GM12878 (cell line): ENCODE measurements around the gene RAP1GDS1. TPM values are rescaled to one million over a fixed set of nuclear protein-coding genes. Genes with fewer than 3 reads are reported as not detected.

Source experiments
- ATAC-seq: fragments of 200-7000 bp; cut with Tn5 transposase; 3 replicates; pipeline ENCODE4 v1.9.1; 2020; ENCODE audit warnings: mild to moderate bottlenecking, moderate library complexity
- BruUV-seq: library from RNA; stranded (reverse); fragments of 400-500 nt; replicated peaks from 2 replicates; lab custom pipeline; 2021; lab: Mats Ljungman, UMichigan
- CTCF ChIA-PET: fragments of 300-600 bp; sonication (Branson Sonifier 250); formaldehyde crosslinking; extraction: SDS; loops from one replicate; lab custom pipeline; 2021; ENCODE audit warnings: inconsistent platforms; lab: Yijun Ruan, JAX
- POLR2A ChIA-PET: fragments of 350-600 bp; formaldehyde crosslinking; extraction: SDS; loops from one replicate; lab custom pipeline; 2021; ENCODE audit warnings: inconsistent platforms; lab: Charles Lee
- RAD21 ChIA-PET: fragments of 300-600 bp; sonication (Branson Sonifier 250); formaldehyde crosslinking; loops from one replicate; lab custom pipeline; 2023; ENCODE audit warnings: antibody characterized with exemption; ENCODE audit not compliant: unreplicated experiment; lab: Charles Lee
- SMC1A ChIA-PET: fragments of 300-600 bp; sonication (Branson Sonifier 250); formaldehyde crosslinking; loops from one replicate; lab custom pipeline; 2023; ENCODE audit not compliant: unreplicated experiment, uncharacterized antibody; lab: Charles Lee
- DNase-seq: peaks from one replicate; pipeline ENCODE4 v3.0.0-alpha.2; 2011; ENCODE audit warnings: low read depth, low spot score
- FAIRE-seq: peaks from 3 replicates; lab custom pipeline; 2011; peaks lifted over from hg19 to GRCh38; lab: Jason Lieb, UNC
- H2AFZ ChIP-seq: 2 replicates; pipeline ENCODE4 v1.6.0; 2011; ENCODE audit warnings: low read depth, low read length, control low read depth; ENCODE audit not compliant: control insufficient read depth
- H3K27ac ChIP-seq: 2 replicates; pipeline ENCODE4 v1.5.1; 2011; ENCODE audit warnings: control low read depth; ENCODE audit not compliant: control insufficient read depth, insufficient read depth
- H3K27me3 ChIP-seq, 2 experiments: replicated peaks in 1 of 2; 2 replicates each; pipeline versions ENCODE4 v1.6.0 to v1.6.1; 2011; ENCODE audit warnings: low read length in 1 of 2; ENCODE audit not compliant: control insufficient read depth in 2 of 2, insufficient read depth in 2 of 2
- H3K36me3 ChIP-seq, 2 experiments: 2 replicates each; pipeline ENCODE4 v1.5.1; 2011; ENCODE audit warnings: low read length in 1 of 2; ENCODE audit not compliant: control insufficient read depth in 2 of 2, insufficient read depth in 2 of 2
- H3K4me1 ChIP-seq: 2 replicates; pipeline ENCODE4 v1.6.1; 2011; ENCODE audit warnings: mild to moderate bottlenecking, low read length, moderate library complexity, mixed read lengths; ENCODE audit not compliant: control insufficient read depth, insufficient read depth
- H3K4me2 ChIP-seq: 2 replicates; pipeline ENCODE4 v1.6.0; 2011; ENCODE audit warnings: control low read depth; ENCODE audit not compliant: control insufficient read depth, insufficient read depth
- H3K4me3 ChIP-seq: fragments of 200-600 bp; sonication (generic); 2 replicates; pipeline ENCODE4 v1.5.1; 2016
- H3K79me2 ChIP-seq: 2 replicates; pipeline ENCODE4 v1.6.0; 2011; ENCODE audit warnings: low read length; ENCODE audit not compliant: control insufficient read depth, insufficient read depth
- H3K9ac ChIP-seq: 2 replicates; pipeline ENCODE4 v1.8.0; 2011; ENCODE audit warnings: low read length, control low read depth, mixed read lengths; ENCODE audit not compliant: control insufficient read depth, insufficient read depth
- H3K9me3 ChIP-seq: replicated peaks from 3 replicates; pipeline ENCODE4 v1.5.1; 2011; ENCODE audit warnings: mild to moderate bottlenecking, low read length; ENCODE audit not compliant: control insufficient read depth, insufficient read depth
- H4K20me1 ChIP-seq: 2 replicates; pipeline ENCODE4 v1.6.0; 2011; ENCODE audit not compliant: control insufficient read depth, insufficient read depth
- BACH1 ChIP-seq: fragments of 450-650 bp; IDR thresholded peaks from 2 replicates; pipeline ENCODE4 v1.6.1; 2017; ENCODE audit warnings: mild to moderate bottlenecking, borderline replicate concordance
- BMI1 ChIP-seq: fragments of 450-650 bp; IDR thresholded peaks from 2 replicates; pipeline ENCODE4 v1.6.1; 2016; ENCODE audit warnings: mild to moderate bottlenecking, moderate library complexity, borderline replicate concordance
- FOXK2 ChIP-seq: fragments of 450-650 bp; IDR thresholded peaks from 2 replicates; pipeline ENCODE4 v1.6.1; 2017; ENCODE audit warnings: mild to moderate bottlenecking, moderate library complexity
- NBN ChIP-seq: fragments of 450-650 bp; IDR thresholded peaks from 2 replicates; pipeline ENCODE4 v1.6.1; 2016
- NR2C2 ChIP-seq: IDR thresholded peaks from 2 replicates; pipeline ENCODE4 v1.6.1; 2011; ENCODE audit warnings: borderline replicate concordance, low read depth; ENCODE audit not compliant: control insufficient read depth, insufficient read length
- RAD51 ChIP-seq: fragments of 450-650 bp; IDR thresholded peaks from 2 replicates; pipeline ENCODE4 v1.6.1; 2016; ENCODE audit warnings: moderate library complexity, mild to moderate bottlenecking, inconsistent platforms
- RFX5 ChIP-seq: IDR thresholded peaks from 2 replicates; pipeline ENCODE4 v1.6.1; 2011; ENCODE audit warnings: low read depth, low read length, improper control_type of control experiment
- RUNX3 ChIP-seq: IDR thresholded peaks from 2 replicates; pipeline ENCODE4 v1.6.1; 2012; ENCODE audit warnings: low read length, inconsistent platforms
- STAT1 ChIP-seq: fragments of 450-650 bp; conservative IDR thresholded peaks from 2 replicates; pipeline ENCODE4 v1.6.1; 2014; ENCODE audit warnings: antibody characterized with exemption, mild to moderate bottlenecking
- SUPT20H ChIP-seq: IDR thresholded peaks from 2 replicates; pipeline ENCODE4 v1.6.1; 2011; ENCODE audit warnings: low read depth, mild to moderate bottlenecking, low read length, moderate library complexity, borderline replicate concordance; ENCODE audit not compliant: control insufficient read depth
- YY1 ChIP-seq: IDR thresholded peaks from 2 replicates; pipeline ENCODE4 v1.6.1; 2011; ENCODE audit warnings: low read depth, mild to moderate bottlenecking, low read length
- ZSCAN29 ChIP-seq: fragments of 450-650 bp; IDR thresholded peaks from 2 replicates; pipeline ENCODE4 v1.6.1; 2017; ENCODE audit warnings: mild to moderate bottlenecking, moderate library complexity
- WGBS: methylation state at CpG from one replicate; pipeline ENCODE4 v1.1.6; 2016; ENCODE audit warnings: low lambda C conversion rate; ENCODE audit not compliant: insufficient replicate concordance, insufficient coverage; ENCODE audit errors: missing lambda C conversion rate; 5-methylcytosine and 5-hydroxymethylcytosine counted together
- in situ Hi-C: fragments of 300-500 bp; cut with MboI; formaldehyde crosslinking; loops from 9 replicates; pipeline ENCODE4 v1.14.3; 2018; ENCODE audit warnings: mixed read lengths
- intact Hi-C: fragments of 100-400 bp; cut with micrococcal nuclease; formaldehyde crosslinking; loops from one replicate; pipeline ENCODE4 v1.14.2; 2022; ENCODE audit not compliant: unreplicated experiment
- polyA plus RNA-seq, 11 experiments: library from polyadenylated mRNA; depleted of rRNA in 4 of 11; unstranded in 6 of 11; stranded (reverse) in 5 of 11; fragments of >200 nt; fragmentation: Nextera tagmentation in 4 of 11; fragmentation: Illumina TruSeq in 1 of 11; extraction: Ambion mirVana in 4 of 11; extraction: Trizol in 1 of 11; gene quantifications; 1 replicate in 1 of 11; 2 replicates in 10 of 11; pipeline versions ENCODE4 v1.2.1 to v1.2.3, GENCODE V29; 2011 to 2016; ENCODE audit warnings: inconsistent platforms in 2 of 11, missing spikeins in 2 of 11, low read depth in 1 of 11
- total RNA-seq, 4 experiments: library from RNA; depleted of rRNA in 3 of 4; stranded (reverse); fragments of >200 nt in 3 of 4; fragmentation: Illumina TruSeq in 1 of 4; extraction: Trizol in 1 of 4; gene quantifications; 2 replicates each; pipeline versions ENCODE4 v1.2.1 to v1.2.3, GENCODE V29; 2013 to 2021
- TF ChIP-seq, protein P1 (sequence below): fragments of 450-650 bp; IDR thresholded peaks from 2 replicates; pipeline ENCODE4 v1.6.1; 2018; ENCODE audit warnings: mild to moderate bottlenecking, low read depth, moderate library complexity; ENCODE audit not compliant: partially characterized antibody
- TF ChIP-seq, protein P2 (sequence below): IDR thresholded peaks from 2 replicates; pipeline ENCODE4 v1.6.1; 2012; ENCODE audit warnings: low read depth, low read length, improper control_type of control experiment

Gene RAP1GDS1
- total and polyA plus RNA-seq, 10 of the 15 experiments (the other 5 are each of a cell fraction or from before 2014, with no cell fraction given), result 12.0 to 30.5 (median 20.7) TPM

DNA sequence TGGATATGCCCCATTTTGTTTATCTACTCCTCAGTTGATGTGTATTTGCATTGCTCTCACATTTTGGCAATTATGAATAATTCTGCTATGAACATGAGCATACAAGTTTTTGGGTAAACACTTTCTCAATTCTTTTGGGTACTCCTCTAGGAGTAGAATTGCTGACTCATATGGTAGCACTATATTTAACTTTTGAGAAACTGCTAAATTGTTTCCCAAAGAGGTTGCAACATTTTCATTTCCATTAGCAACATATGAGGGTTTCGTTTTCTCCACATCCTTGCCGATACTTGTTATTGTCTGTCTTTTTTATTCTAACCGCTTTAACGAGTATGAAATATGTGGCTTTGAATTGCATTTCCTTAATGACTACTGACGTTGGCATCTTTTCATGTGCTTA is 211.9 kb downstream of the RAP1GDS1 start:
- H3K79me2 ChIP-seq, result no peaks in the 10 kb centered on the region
- no peak overlapping the region for H3K27ac ChIP-seq
- intact Hi-C loops, result no loop called here
- no peaks in the 10 kb centered on the region for H3K36me3 ChIP-seq
- ChIA-PET RAD21 (no interaction called here), SMC1A (interaction anchor here (0.6 to 2.6 kb wide), 2 partner anchors 9 to 190 kb away, joined by 3 to 17 read pairs; no protein-coding TSS in a partner anchor), CTCF (interaction anchor here (1.2 to 2.9 kb wide), 2 partner anchors 389 to 583 kb away, joined by 3 to 11 read pairs; no protein-coding TSS in a partner anchor), POLR2A (interaction anchor here (2.0 kb wide), 1 partner anchor 11 kb away, joined by 5 read pairs; no protein-coding TSS in a partner anchor)
- H3K27me3 ChIP-seq, result peaks cover 0 to 6% of the 10 kb centered on the region in 2 experiments; a peak in 2 of 4 replicates
- no TSS peak for BruUV-seq
- TF ChIP-seq STAT1, result no peak
- no peak for TF ChIP-seq YY1
- no peak for TF ChIP-seq SUPT20H
- TF ChIP-seq RFX5, result no peak
- no peak for TF ChIP-seq ZSCAN29
- no peak for TF ChIP-seq FOXK2
- no peak for TF ChIP-seq BACH1
- TF ChIP-seq, protein P1, sequence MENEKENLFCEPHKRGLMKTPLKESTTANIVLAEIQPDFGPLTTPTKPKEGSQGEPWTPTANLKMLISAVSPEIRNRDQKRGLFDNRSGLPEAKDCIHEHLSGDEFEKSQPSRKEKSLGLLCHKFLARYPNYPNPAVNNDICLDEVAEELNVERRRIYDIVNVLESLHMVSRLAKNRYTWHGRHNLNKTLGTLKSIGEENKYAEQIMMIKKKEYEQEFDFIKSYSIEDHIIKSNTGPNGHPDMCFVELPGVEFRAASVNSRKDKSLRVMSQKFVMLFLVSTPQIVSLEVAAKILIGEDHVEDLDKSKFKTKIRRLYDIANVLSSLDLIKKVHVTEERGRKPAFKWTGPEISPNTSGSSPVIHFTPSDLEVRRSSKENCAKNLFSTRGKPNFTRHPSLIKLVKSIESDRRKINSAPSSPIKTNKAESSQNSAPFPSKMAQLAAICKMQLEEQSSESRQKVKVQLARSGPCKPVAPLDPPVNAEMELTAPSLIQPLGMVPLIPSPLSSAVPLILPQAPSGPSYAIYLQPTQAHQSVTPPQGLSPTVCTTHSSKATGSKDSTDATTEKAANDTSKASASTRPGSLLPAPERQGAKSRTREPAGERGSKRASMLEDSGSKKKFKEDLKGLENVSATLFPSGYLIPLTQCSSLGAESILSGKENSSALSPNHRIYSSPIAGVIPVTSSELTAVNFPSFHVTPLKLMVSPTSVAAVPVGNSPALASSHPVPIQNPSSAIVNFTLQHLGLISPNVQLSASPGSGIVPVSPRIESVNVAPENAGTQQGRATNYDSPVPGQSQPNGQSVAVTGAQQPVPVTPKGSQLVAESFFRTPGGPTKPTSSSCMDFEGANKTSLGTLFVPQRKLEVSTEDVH, result no peak
- TF ChIP-seq RAD51, result no peak
- TF ChIP-seq, protein P2, sequence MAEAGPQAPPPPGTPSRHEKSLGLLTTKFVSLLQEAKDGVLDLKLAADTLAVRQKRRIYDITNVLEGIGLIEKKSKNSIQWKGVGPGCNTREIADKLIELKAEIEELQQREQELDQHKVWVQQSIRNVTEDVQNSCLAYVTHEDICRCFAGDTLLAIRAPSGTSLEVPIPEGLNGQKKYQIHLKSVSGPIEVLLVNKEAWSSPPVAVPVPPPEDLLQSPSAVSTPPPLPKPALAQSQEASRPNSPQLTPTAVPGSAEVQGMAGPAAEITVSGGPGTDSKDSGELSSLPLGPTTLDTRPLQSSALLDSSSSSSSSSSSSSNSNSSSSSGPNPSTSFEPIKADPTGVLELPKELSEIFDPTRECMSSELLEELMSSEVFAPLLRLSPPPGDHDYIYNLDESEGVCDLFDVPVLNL, result no peak
- TF ChIP-seq NBN, result no peak
- no peak for TF ChIP-seq RUNX3
- TF ChIP-seq NR2C2, result no peak
- no peak for TF ChIP-seq BMI1
- H3K9ac ChIP-seq, result no peak overlapping the region
- H3K4me3 ChIP-seq, result no peak overlapping the region
- FAIRE-seq (no peak), DNase-seq (no peak), ATAC-seq (no peak)
- no peak overlapping the region for H2AFZ ChIP-seq
- no peak overlapping the region for H3K4me2 ChIP-seq
- in situ Hi-C loops, result loop anchor here (25.0 kb wide), 1 partner anchor 939 kb away; no protein-coding TSS in a partner anchor
- no peaks in the 10 kb centered on the region for H4K20me1 ChIP-seq
- no peaks in the 10 kb centered on the region for H3K4me1 ChIP-seq
- 78% methylated on average over 5 of the region's 5 CpGs for WGBS
- H3K9me3 ChIP-seq, result no peaks in the 10 kb centered on the region
